Thyroid gland (tissue), 4 donors: ENCODE measurements around the gene TECPR2. TPM values are rescaled to one million over a fixed set of nuclear protein-coding genes. Genes with fewer than 3 reads are reported as not detected.
"Not testable (repeated sequence)": the region's sequence is repeated elsewhere in the genome, so short reads cannot be mapped to it uniquely, and the experiment has no call there.

ENCODE experiments used
- DNase-seq, 2 donors: peaks; one replicate each; pipeline ENCODE4 v3.0.0-alpha.2; 2019
- H3K27ac ChIP-seq, 3 donors: fragments of 200-600 bp; sonication (generic); 1 replicate in 2 of 3; 2 replicates in 1 of 3; pipeline ENCODE4 v1.5.1; 2016 to 2019; ENCODE audit warnings: mild to moderate bottlenecking in 1 of 3, moderate library complexity in 1 of 3
- H3K27me3 ChIP-seq: fragments of 200-600 bp; sonication (generic); one replicate; pipeline ENCODE4 v1.5.1; 2019
- H3K36me3 ChIP-seq, 2 donors: fragments of 200-600 bp; sonication (generic); one replicate each; pipeline ENCODE4 v1.5.1; 2016 to 2019
- H3K4me1 ChIP-seq, 2 donors: fragments of 200-600 bp; sonication (generic); one replicate each; pipeline ENCODE4 v1.5.1; 2017 to 2019
- H3K4me3 ChIP-seq, 3 donors: fragments of 200-600 bp; sonication (generic); replicated peaks in 1 of 3; 1 replicate in 2 of 3; 2 replicates in 1 of 3; pipeline ENCODE4 v1.5.1; 2016; ENCODE audit warnings: mild to moderate bottlenecking in 1 of 3
- H3K9me3 ChIP-seq: fragments of 200-600 bp; sonication (generic); one replicate; pipeline ENCODE4 v1.5.1; 2017
- POLR2A ChIP-seq, 2 donors: fragments of 450-650 bp; IDR thresholded peaks; one replicate each; pipeline ENCODE4 v1.6.1; 2017; ENCODE audit warnings: antibody characterized with exemption in 2 of 2, mild to moderate bottlenecking in 2 of 2, moderate library complexity in 1 of 2
- WGBS, 2 donors: methylation state at CpG; one replicate each; pipeline ENCODE4 v1.1.5; 2017; 5-methylcytosine and 5-hydroxymethylcytosine counted together
- intact Hi-C: fragments of 100-400 bp; cut with DNase I; formaldehyde crosslinking; loops from one replicate; pipeline ENCODE4 v1.15.1; 2023
- total RNA-seq, 4 donors: library from RNA; depleted of rRNA; stranded (reverse); fragments of >200 nt; gene quantifications; one replicate each; pipeline ENCODE4 v1.2.3, GENCODE V29; 2016
- TF ChIP-seq, protein P1 (sequence below), 6 experiments: fragments of 200-600 bp in 3 of 6; fragments of 450-650 bp in 3 of 6; sonication (generic) in 3 of 6; IDR thresholded peaks; one replicate each; pipeline ENCODE4 v1.5.1; 2016 to 2019; ENCODE audit warnings: antibody characterized with exemption in 6 of 6, mild to moderate bottlenecking in 2 of 6, inconsistent platforms in 1 of 6, moderate library complexity in 1 of 6

Gene TECPR2
- total RNA-seq, 4 donors from 2014 or later, result 11.8 to 23.8 (median 19.0) TPM

DNA sequence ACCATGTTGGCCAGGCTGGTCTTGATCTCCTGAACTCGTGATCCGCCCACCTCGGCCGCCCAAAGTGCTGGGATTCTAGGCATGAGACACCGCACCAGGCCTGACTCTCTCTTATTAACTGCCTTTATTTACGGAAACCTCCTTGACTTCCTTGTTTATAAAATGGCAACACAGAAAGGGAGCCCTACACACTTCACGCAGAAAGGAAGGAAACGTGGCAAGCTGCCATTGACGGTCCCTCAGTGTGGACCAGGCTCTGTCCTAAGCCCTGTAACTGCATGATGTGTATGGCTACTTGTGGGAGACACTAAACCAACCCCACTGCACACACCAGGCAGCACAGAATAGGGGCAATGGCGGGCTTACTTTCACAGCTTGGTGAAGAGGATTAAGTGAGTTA, 11.7 kb upstream of the TECPR2 start:
- intact Hi-C loops, result no loop called here
- no peak for TF ChIP-seq POLR2A (IDR thresholded peaks at IDR 0.05)
- TF ChIP-seq, protein P1, sequence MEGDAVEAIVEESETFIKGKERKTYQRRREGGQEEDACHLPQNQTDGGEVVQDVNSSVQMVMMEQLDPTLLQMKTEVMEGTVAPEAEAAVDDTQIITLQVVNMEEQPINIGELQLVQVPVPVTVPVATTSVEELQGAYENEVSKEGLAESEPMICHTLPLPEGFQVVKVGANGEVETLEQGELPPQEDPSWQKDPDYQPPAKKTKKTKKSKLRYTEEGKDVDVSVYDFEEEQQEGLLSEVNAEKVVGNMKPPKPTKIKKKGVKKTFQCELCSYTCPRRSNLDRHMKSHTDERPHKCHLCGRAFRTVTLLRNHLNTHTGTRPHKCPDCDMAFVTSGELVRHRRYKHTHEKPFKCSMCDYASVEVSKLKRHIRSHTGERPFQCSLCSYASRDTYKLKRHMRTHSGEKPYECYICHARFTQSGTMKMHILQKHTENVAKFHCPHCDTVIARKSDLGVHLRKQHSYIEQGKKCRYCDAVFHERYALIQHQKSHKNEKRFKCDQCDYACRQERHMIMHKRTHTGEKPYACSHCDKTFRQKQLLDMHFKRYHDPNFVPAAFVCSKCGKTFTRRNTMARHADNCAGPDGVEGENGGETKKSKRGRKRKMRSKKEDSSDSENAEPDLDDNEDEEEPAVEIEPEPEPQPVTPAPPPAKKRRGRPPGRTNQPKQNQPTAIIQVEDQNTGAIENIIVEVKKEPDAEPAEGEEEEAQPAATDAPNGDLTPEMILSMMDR (IDR thresholded peaks at IDR 0.05), result no peak
- no peak for DNase-seq
- Histone ChIP-seq H3K4me3 (no peak overlapping the region), H3K27me3 (no peaks in the 10 kb centered on the region), H3K36me3 (peaks cover 39 to 54% of the 10 kb centered on the region in 2 donors), H3K27ac (peak overlapping the region in 1 of 3 donors; percentile 17), H3K4me1 (no peaks in the 10 kb centered on the region), H3K9me3 (no peaks in the 10 kb centered on the region)
- 83 to 84% methylated on average over 10 of the region's 10 CpGs for WGBS, 2 donors

DNA sequence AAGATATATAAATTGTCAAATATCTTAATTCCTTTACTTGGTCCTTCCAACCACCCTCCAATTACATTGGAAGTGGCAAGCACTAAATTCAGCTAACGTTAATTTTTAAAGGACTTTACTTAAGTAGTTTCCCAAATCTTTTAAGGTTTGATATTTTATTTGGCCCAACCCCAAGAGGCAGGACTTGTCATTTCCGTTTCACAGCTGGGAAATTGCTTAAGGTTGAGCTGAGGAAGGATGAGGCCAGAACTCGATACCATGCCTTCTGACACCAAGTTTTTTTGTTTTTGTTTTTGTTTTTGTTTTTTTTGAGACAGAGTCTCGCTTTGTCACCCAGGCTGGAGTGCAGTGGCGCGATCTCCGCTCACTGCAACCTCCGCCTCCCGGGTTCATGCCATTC, 11.1 kb upstream of the TECPR2 start:
- H3K27me3 ChIP-seq, DNase-seq, H3K9me3 ChIP-seq, H3K4me3 ChIP-seq, H3K4me1 ChIP-seq, H3K27ac ChIP-seq, intact Hi-C loops: not testable (repeated sequence)
- peaks cover 40 to 48% of the 10 kb centered on the region in 2 donors for H3K36me3 ChIP-seq
- 83 to 94% methylated on average over 9 of the region's 9 CpGs for WGBS, 2 donors

DNA sequence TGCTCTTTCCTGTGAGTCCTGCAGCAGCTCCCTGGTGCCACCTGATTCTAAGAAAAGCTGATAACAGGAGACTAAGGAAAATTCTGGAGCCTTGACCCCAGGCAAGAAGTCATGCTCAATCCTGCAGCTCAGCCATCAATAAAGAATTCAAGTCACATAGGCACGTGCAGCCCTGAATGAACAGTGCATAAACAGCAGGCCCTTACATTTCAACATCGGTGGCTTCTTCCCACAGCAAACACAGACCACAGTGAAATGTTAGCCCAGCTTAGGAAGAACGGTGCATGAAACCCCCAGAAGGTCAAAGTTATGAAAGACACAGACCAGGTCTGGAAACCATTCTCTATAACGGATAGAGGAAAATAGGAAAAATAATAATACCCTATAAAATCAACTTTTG, 10.5 kb upstream of the TECPR2 start:
- no peak overlapping the region for H3K27ac ChIP-seq
- DNase-seq, result no peak
- WGBS, 2 donors, result 96 to 98% methylated on average over 4 of the region's 4 CpGs
- intact Hi-C loops, result no loop called here
- no peaks in the 10 kb centered on the region for H3K4me1 ChIP-seq
- no peak for TF ChIP-seq POLR2A (IDR thresholded peaks at IDR 0.05)
- TF ChIP-seq, protein P1 (IDR thresholded peaks at IDR 0.05), result no peak
- peaks cover 46 to 47% of the 10 kb centered on the region in 2 donors for H3K36me3 ChIP-seq
- H3K4me3 ChIP-seq, result no peak overlapping the region
- no peaks in the 10 kb centered on the region for H3K9me3 ChIP-seq
- H3K27me3 ChIP-seq, result no peaks in the 10 kb centered on the region

DNA sequence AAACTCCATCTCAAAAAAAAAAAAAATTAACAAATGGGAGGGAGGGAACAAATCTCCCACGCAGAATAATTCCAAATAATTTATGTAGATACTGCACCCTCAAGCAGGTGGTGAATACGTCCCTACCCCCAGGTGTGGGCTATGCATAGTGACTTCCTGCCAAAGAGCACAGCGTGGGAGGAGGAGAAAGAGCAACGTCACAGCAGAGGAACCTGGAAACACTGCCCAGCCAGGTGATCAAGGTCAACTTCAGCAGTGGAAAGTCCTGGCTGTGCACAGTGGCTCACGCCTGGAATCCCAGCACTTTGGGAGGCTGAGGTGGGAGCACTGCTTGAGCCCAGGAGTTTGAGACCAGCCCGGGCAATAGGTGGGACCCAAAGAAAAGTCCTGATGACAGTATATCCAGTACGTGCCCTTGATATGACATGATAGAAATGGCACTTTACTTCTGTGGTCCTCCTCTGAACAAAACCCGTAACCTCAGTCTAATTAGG, 9.6 kb upstream of the TECPR2 start:
- H3K27me3 ChIP-seq, result no peaks in the 10 kb centered on the region
- 90 to 91% methylated on average over 8 of the region's 8 CpGs for WGBS, 2 donors
- H3K36me3 ChIP-seq, result peaks cover 44 to 46% of the 10 kb centered on the region in 2 donors

DNA sequence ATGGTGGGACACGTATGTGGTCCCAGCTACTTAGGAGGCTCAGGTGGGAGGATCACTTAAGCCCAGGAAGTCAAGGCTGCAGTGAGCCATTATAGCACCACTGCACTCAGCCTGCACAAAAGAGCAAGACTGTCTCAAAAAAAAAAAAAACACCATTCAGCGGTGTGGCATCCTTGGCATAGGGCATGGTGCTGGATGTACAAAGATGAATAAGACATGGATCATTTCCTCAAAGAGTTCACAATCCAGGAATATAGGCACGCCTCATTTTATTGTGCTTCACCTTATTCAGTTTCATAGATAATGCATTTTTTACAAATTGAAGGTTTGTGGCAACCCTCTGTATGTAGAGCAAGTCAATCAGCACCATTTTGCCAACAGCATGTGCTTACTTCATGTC, 6.5 kb upstream of the TECPR2 start:
- no peak for DNase-seq
- TF ChIP-seq, protein P1 (IDR thresholded peaks at IDR 0.05), result no peak
- TF ChIP-seq POLR2A (IDR thresholded peaks at IDR 0.05), result no peak
- intact Hi-C loops, result no loop called here
- H3K4me3 ChIP-seq, result no peak overlapping the region
- H3K4me1 ChIP-seq, result peaks cover under 1 to 3% of the 10 kb centered on the region in 2 donors
- no peaks in the 10 kb centered on the region for H3K27me3 ChIP-seq
- H3K36me3 ChIP-seq, result peaks cover 36 to 37% of the 10 kb centered on the region in 2 donors
- no peaks in the 10 kb centered on the region for H3K9me3 ChIP-seq
- no peak overlapping the region for H3K27ac ChIP-seq
- WGBS, 2 donors, result 95 to 97% methylated on average over 3 of the region's 3 CpGs

More for the DNA sequence above, 9.6 kb upstream of the TECPR2 start:
- TF ChIP-seq, protein P1 (IDR thresholded peaks at IDR 0.05), result no peak
- no peak for TF ChIP-seq POLR2A (IDR thresholded peaks at IDR 0.05)
- H3K4me1 ChIP-seq, result no peaks in the 10 kb centered on the region
- intact Hi-C loops, result no loop called here
- H3K4me3 ChIP-seq, result no peak overlapping the region
- no peak for DNase-seq
- no peaks in the 10 kb centered on the region for H3K9me3 ChIP-seq
- no peak overlapping the region for H3K27ac ChIP-seq
